Lung (tissue), 12 donors: ENCODE results near the gene XYLT2. TPM values are rescaled to one million over a fixed set of nuclear protein-coding genes. Genes with fewer than 3 reads are reported as not detected.

Experiments used
- ATAC-seq: fragments of 200-7000 bp; cut with Tn5 transposase; one replicate; pipeline ENCODE4 v1.9.1; 2020; ENCODE audit warnings: moderate number of reproducible peaks; ENCODE audit not compliant: insufficient read depth, low FRiP score
- DNase-seq, 3 donors: peaks; one replicate each; pipeline ENCODE4 v3.0.0-alpha.2; 2013 to 2017
- H3K27ac ChIP-seq, 2 donors: one replicate each; pipeline ENCODE4 v1.5.1; 2013; ENCODE audit warnings: mild to moderate bottlenecking in 2 of 2, moderate library complexity in 2 of 2, control low read depth in 1 of 2, inconsistent platforms in 1 of 2, low read depth in 1 of 2, low read length in 1 of 2
- H3K27me3 ChIP-seq, 3 donors: one replicate each; pipeline ENCODE4 v1.5.1; 2013; ENCODE audit warnings: low read length in 2 of 3; ENCODE audit not compliant: control insufficient read depth in 3 of 3, insufficient read depth in 3 of 3
- H3K36me3 ChIP-seq, 4 donors: one replicate each; pipeline ENCODE4 v1.5.1; 2013; ENCODE audit warnings: low read length in 4 of 4, mild to moderate bottlenecking in 1 of 4, moderate library complexity in 1 of 4; ENCODE audit not compliant: control insufficient read depth in 4 of 4, insufficient read depth in 4 of 4
- H3K4me1 ChIP-seq, 5 donors: one replicate each; pipeline ENCODE4 v1.5.1; 2013; ENCODE audit warnings: low read length in 5 of 5, mild to moderate bottlenecking in 2 of 5, moderate library complexity in 1 of 5; ENCODE audit not compliant: control insufficient read depth in 5 of 5, insufficient read depth in 5 of 5
- H3K4me3 ChIP-seq: one replicate; pipeline ENCODE4 v1.5.1; 2013; ENCODE audit warnings: mild to moderate bottlenecking, control low read depth, moderate library complexity
- H3K9ac ChIP-seq, 2 donors: one replicate each; pipeline ENCODE4 v1.5.1; 2013; ENCODE audit warnings: low read length in 2 of 2, control low read depth in 1 of 2; ENCODE audit not compliant: insufficient read depth in 1 of 2
- H3K9me3 ChIP-seq, 4 donors: one replicate each; pipeline ENCODE4 v1.5.1; 2013; ENCODE audit warnings: low read length in 3 of 4, mild to moderate bottlenecking in 1 of 4, moderate library complexity in 1 of 4; ENCODE audit not compliant: control insufficient read depth in 4 of 4, insufficient read depth in 3 of 4
- CTCF ChIP-seq: IDR thresholded peaks from 2 replicates; pipeline ENCODE4 v1.5.1; 2012; ENCODE audit warnings: mild to moderate bottlenecking; ENCODE audit errors: control extremely low read depth, extremely low read depth
- WGBS, 2 donors: extraction: QIAGEN DNeasy Blood & Tissue Kit; methylation state at CpG; one replicate each; pipeline ENCODE4 v1.1.7; 2013; 5-methylcytosine and 5-hydroxymethylcytosine counted together
- polyA plus RNA-seq, 2 donors: library from polyadenylated mRNA; stranded (reverse); fragments of 200-250 nt; gene quantifications; one replicate each; pipeline ENCODE4 v1.2.1, GENCODE V29; 2013
- total RNA-seq, 2 donors: library from RNA; depleted of rRNA in 1 of 2; stranded (reverse); fragments of >200 nt in 1 of 2; gene quantifications; one replicate each; pipeline ENCODE4 v1.2.1, GENCODE V29; 2014 to 2021
- donor health status: control.
- donor health status: control.
- donor health status: Bipolar disorder and iron deficiency.
- donor health status: healthy.
- donor health status: DM: yes; HTN: yes; CAD: no.

The XYLT2 gene
- total and polyA plus RNA-seq, 4 donors, result 9.6 to 28.5 (median 16.2) TPM

GRCh38 chr17:50323060-50323459 is 22.9 kb upstream of the XYLT2 start:
- Histone ChIP-seq H3K27me3 (no peaks in the 10 kb centered on the region), H3K36me3 (no peaks in the 10 kb centered on the region), H3K27ac (no peak overlapping the region), H3K4me1 (peaks cover 0 to 8% (median 0%) of the 10 kb centered on the region in 5 donors), H3K4me3 (no peak overlapping the region), H3K9me3 (no peaks in the 10 kb centered on the region), H3K9ac (no peak overlapping the region)
- DNase-seq (no peak), ATAC-seq (no peak)
- no peak for TF ChIP-seq CTCF
- 65 to 66% methylated on average over 5 of the region's 5 CpGs for WGBS, 2 donors

GRCh38 chr17:50325906-50326305 is 20.0 kb upstream of the XYLT2 start:
- ATAC-seq, result no peak
- WGBS, 2 donors, result 66 to 76% methylated on average over 4 of the region's 4 CpGs

GRCh38 chr17:50326831-50327364 is 19.0 kb upstream of the XYLT2 start:
- Histone ChIP-seq H3K4me1 (peaks cover 0 to 19% (median 4%) of the 10 kb centered on the region in 5 donors), H3K27me3 (no peaks in the 10 kb centered on the region), H3K27ac (no peak overlapping the region), H3K36me3 (no peaks in the 10 kb centered on the region), H3K9ac (no peak overlapping the region), H3K9me3 (no peaks in the 10 kb centered on the region), H3K4me3 (no peak overlapping the region)
- no peak for DNase-seq
- WGBS, 2 donors, result 66 to 76% methylated on average over 9 of the region's 9 CpGs
- ATAC-seq, result no peak
- TF ChIP-seq CTCF, result no peak

More at GRCh38 chr17:50325906-50326305, 20.0 kb upstream of the XYLT2 start:
- peak in 1 of 3 donors; percentile 30 for DNase-seq
- Histone ChIP-seq H3K4me1 (peaks cover 0 to 19% (median 4%) of the 10 kb centered on the region in 5 donors), H3K36me3 (no peaks in the 10 kb centered on the region), H3K27me3 (no peaks in the 10 kb centered on the region), H3K4me3 (no peak overlapping the region), H3K9ac (no peak overlapping the region), H3K27ac (no peak overlapping the region), H3K9me3 (no peaks in the 10 kb centered on the region)
- no peak for TF ChIP-seq CTCF
